Activated T-cell treated with anti-CD3 and anti-CD28 coated beads, Interleukin-2, amount 50 U/mL, for 72 hours (primary cell): ENCODE data around the gene FAM83F. TPM values are rescaled to one million over a fixed set of nuclear protein-coding genes. Genes with fewer than 3 reads are reported as not detected.

Source experiments
- total RNA-seq, 2 donors: library from RNA; stranded (reverse); gene quantifications; one replicate each; pipeline ENCODE4 v1.2.3, GENCODE V29; 2022

Gene FAM83F
- total RNA-seq, 2 donors from 2014 or later, result 0.81 to 0.89 TPM

Other genes starting within 250 kb of the FAM83F start
- gene ENTHD1, start 101.2 kb upstream of the FAM83F start, total RNA-seq, result under 1 TPM; 0.46 to 0.77 TPM
- gene GRAP2, start 93.9 kb upstream of the FAM83F start, total RNA-seq, result 10 to 100 TPM; 56.4 to 59.4 TPM
- gene TMA7B, start 34.6 kb upstream of the FAM83F start, total RNA-seq, result 1 to 10 TPM; 1.4 to 2.5 TPM
- 10 to 100 TPM; 62.5 to 65.3 TPM for gene TNRC6B, start 183.0 kb downstream of the FAM83F start, total RNA-seq